ELR (cell line): ENCODE measurements around the gene MT1E.
"Not testable (repeated sequence)": the region's sequence is repeated elsewhere in the genome, so short reads cannot be mapped to it uniquely, and the experiment has no call there.

Experiments used
- DNase-seq: peaks from one replicate; pipeline ENCODE4 v3.0.0-alpha.2; 2015; ENCODE audit warnings: low read depth

Gene MT1E

DNA sequence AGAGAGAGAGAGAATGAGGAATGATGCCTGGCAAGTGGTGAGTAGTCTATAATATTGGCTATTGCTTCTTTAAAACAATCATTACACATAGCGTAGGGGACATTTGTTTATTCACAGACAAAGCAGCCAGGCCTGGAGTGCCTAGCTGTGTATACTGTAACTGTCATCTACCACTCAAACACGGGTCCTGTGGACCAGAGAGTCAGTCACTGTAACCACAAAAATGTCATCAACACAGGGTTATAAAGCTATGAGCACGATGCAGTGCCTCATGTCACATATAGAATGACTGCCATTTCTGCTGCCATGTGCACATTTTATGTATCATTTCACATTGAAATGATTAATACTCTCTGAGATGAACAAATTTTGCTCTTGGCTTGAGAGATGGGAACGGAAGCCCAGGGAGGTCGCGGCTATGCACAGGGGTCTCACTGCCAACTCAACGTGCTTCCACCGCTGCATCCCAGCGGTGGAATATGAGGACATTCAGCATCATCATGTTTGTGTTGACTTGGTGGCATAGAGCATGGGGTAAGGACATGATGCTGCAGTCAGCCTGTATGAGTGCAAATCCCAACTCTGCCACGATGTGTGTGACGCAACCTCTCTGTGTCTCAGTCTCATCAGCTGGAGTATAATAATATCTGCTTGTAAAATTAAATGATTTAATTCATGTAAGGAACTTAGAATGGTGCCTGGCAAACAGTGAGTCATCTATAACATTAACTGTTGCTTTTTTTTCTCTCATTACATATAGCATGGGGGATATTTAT is 47.4 kb downstream of the MT1E start:
- peak; percentile 16 for DNase-seq

DNA sequence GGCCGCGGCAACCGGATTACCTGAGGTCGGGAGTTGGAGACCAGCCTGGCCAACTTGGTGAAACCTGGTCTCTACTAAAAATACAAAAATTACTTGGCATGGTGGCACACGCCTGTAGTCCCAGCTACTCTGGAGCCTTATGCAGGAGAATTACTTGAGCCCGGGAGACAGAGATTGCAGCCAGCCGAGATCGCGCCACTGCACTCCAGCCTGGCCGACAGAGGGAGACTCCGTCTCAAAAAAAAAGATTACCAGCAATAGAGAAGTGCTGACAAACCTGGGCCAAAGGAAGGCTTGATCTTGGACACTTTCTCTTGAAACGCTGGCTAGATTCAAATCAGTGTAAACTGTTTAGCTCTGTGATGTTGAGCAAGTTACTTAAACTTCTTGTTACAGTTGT is 48.3 kb downstream of the MT1E start:
- DNase-seq: no peak

DNA sequence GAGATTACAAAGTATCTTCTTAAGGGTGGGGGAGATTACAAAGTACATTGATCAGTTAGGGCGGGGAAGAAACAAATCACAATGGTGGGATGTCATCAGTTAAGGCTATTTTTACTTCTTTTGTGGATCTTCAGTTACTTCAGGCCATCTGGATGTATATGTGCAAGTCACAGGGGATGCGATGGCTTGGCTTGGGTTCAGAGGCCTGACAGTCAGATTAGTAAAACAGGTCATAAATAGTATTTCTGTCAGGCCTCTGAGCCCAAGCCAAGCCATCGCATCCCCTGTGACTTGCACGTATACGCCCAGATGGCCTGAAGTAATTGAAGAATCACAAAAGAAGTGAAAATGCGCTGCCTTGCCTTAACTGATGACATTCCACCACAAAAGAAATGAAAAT is 49.0 kb downstream of the MT1E start:
- not testable (repeated sequence) for DNase-seq

DNA sequence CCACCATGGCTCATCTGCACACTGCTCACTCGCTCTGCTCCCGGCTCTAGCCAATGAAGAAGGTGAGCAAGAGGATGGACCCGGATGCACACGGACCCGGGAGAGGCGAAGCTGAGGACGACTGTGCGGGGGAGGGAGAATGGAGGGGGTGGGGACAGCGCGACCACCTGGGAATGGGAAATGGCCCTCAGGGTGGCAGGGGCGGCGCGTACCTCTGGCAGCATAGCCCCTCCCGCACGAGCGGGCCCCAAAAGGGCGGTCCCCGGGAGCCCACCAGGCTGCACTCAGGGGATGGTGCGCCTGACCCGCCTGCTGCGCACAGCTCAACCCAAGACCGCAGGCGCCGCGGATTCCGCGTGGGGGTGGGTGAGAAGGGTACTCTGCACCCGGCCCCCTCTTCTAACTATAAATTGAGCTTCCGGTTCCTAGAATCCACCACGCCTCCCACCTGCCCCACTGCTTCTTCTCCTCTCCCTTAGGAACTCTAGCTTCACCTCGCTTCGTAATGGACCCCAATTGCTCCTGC is 50.2 kb downstream of the MT1E start:
- DNase-seq: no peak
